DMS 273 (cell line): Measurements from ENCODE around the gene EHD4.

Source experiments
- DNase-seq: peaks from one replicate; lab custom pipeline; 2025; ENCODE audit not compliant: unreplicated experiment; lab: John Stamatoyannopoulos, UW

The EHD4 gene

DNA sequence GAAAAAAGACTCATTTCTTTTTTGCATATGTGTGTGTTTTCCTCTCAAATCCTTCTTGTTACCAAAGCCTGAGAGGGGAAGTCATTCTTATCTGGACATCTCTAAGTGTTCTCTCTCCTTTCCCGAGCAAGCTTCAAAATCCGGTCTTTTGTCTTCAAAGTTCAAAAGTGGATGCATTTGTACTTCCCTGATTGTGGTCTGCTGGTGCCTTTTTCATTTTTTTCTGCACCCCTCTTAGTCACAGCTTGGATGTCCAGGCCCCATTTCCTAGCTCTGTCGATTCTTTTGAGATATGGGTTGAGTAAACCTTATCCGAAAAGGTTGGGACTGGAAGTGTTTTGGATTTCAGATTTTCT is 34.8 kb downstream of the EHD4 start:
- no peak for DNase-seq

DNA sequence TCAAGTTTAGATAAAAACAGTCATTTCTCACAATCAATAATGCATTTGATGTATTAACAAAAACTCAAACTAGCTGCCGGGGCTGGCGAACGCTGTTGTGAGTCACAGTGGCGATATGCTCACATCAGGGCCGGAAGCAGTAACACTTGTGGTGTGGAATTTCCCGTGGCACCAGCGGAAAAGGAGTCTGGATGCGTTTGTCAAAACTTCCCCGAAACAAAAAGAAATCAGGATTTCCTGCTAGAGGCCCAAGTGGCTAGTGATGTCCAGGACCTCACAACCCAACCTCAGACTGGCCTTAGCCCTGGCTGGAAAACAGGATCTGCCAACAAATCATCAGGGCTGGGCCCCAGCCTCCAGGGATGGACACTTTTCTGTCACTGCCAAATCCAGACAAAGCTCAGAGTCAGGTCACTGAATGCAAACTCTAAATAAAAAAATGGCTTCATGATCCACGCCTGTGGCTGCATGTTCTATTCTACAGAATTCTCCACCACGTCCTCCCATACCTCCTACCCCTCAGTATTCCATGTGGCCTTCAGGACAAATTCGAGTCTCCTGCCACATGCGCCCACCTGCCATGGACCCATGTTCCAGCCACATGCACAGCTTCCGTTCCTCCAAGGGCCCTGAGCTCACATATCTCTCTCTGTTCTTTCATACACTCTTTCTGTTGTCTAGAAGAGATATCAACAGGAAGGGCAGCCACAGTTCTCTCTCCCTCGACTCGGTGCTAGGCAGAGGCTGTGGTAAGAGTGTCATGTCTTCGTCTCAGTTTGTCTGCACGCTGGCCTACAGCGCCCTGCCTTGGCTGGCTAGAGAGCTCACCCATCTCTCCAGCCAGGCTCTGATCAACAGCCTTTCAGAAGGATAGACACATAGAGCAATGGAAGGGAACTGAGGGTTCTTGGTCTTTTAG is 35.4 kb downstream of the EHD4 start:
- no peak for DNase-seq

DNA sequence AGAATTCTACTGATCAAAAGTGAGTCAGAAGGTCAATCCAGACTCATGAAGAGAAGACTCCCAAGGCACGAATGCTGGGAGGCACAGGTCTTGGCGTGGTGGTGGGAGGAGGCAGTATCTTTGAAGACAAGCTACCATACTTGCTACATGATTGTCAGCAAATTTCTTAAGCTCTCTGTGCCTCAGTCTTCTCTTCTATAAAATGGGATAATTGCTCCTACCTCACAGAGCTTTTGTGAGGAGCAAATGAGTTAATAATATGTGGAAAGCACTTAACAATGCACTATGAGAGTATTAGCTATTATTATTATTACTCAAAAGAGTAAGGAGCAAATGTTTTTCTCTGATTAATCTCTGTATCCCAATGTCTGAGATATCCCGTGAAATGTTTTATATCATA is 36.2 kb downstream of the EHD4 start:
- no peak for DNase-seq

DNA sequence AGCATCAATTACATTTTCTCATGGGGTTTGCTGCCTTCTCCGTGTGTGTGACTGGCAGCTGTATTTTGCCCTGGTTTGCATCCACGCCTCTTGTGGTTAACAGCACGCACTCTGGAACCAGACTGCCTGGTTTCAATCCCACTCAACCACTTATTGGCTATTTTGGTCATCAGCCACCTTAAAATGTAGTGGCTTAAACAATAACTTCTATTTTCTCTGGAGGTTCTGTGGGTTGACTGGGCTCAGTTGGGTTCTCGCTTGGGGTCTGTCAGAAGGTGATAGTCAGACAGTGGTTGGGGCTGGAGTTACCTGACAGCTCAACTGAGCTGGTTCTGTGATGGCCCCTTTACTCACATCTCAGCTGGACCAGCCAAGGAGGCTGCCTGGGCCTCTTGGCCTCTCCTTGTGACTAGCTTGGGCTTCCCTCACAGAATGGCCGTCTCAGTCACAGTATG is 36.8 kb downstream of the EHD4 start:
- DNase-seq: no peak

DNA sequence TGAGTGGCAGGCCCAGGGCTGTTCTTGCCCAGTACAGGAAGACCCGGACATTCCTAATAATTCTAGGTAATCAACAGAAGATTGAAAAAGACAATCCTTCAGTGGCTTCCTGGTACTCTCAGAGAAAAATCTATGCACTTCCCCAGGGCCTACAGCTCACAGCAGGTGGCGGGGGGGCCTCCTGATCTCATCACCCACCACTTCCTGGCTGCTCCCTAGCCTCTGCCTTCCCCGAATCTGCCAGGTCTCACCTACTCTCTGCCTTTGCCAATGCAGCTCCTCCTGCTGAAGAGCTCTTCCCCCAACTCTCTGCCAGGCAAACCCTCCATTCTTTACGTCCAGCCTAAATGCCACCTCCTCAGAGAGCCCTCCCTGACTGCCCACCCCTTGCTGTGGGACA is 37.5 kb downstream of the EHD4 start:
- DNase-seq: no peak

DNA sequence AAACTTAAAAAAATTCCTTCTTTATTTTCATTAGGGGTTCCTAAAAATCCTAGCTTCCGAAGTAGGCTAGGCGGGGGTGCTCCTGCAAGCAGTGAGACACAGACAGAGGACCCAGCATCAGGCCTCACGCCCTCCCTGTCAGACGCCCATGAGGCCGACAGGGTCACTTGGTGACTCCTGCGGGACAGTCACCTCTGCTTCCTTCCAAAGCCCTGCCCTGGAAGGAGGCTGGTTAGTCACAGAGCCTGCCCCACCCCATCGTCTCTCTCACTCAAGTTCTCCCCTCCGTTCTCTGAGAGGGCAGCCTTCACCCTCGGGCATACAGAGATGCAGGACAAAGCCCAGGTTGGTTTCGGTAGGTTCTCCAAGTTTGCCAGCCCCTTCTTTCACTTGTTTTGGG is 38.6 kb downstream of the EHD4 start:
- DNase-seq: no peak

DNA sequence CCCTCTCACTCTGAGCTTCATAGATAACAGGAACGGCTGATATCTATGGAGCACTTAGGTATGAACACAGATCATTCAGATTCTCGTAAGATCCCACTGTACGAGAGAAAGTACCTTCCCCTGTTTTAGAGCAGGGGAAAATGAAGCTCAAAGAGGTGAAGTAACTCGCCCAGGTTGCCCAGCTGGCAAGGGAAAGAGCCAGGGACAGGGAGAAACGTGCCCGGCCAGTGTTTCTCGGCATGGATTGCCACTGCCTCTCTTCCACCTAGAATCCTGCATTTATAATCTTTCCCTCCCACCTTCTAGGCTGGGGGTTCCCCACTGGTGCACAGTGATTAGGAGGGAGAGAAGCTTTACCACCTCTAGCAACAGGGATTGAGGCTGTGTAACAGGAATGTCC is 39.0 kb downstream of the EHD4 start:
- DNase-seq: no peak

DNA sequence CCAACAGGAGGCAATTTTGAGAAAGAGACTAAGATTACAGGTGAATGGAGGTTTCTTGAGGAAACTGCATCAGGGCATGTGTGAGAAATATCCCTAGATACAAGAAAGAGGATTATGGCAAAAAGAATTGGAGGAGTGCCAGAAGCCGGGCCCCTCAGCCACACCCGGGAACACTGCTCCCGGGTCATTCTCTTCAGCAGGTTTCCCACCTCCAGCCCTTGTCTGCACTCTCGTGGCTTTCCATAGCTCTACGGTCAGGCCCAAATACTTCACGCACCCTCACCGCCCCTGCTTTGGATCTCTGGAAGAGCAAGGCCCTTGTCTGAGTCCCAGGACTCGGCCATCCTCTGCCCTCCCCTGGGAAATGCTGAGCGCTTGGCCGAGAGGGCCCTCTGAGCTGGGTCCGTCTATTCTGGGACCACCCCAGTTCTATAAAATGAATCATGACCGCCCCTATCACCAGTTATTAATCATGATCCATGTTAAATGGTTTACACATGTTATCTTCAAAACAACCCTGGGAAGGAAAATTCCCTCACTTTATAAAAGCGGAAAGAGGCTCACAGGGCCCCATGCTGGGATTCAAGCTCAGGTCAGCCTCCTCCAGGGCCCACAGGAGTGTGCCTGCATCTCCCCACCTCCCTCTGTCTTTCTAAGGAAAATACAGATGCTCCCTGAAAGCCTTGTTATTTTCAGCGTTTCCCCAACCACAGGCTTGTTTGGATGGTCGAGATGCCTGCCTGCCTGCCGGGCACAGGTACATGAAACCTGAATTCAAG is 39.7 kb downstream of the EHD4 start:
- DNase-seq: no peak

DNA sequence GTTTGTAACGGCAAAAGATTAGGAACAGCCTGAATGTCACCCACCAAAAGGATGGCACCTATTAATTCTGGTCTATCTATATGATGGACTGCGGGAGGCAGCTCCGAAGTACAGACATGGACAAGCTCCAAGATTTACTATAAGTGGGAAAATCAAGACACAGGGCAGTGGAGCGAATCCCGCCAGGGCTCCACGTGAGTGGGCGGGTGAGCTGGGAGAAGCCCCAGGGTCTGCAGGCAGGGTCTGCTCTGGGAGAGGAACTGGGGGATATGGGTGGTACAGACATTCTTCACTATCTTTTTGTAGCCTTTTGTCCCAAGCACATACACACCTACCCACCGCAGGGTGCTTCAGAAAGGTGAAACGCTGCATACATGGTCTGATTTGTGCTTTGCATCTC is 40.3 kb downstream of the EHD4 start:
- DNase-seq: no peak

DNA sequence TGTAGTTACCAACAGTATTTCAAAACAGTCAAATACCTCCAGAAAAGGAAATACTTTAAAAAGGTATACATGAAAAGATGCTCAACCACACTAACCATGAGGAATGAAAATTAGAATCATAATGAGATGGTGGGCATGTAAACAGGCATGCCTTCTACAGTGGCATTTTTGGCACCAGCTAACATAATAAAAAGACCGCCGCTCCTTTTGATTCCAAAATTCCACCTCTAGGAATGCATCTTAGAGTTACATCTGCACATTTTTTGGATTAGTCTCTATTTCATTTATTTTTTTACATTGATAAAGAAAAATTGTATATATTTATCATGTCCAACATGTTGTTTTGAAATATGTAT is 41.5 kb downstream of the EHD4 start:
- no peak for DNase-seq

DNA sequence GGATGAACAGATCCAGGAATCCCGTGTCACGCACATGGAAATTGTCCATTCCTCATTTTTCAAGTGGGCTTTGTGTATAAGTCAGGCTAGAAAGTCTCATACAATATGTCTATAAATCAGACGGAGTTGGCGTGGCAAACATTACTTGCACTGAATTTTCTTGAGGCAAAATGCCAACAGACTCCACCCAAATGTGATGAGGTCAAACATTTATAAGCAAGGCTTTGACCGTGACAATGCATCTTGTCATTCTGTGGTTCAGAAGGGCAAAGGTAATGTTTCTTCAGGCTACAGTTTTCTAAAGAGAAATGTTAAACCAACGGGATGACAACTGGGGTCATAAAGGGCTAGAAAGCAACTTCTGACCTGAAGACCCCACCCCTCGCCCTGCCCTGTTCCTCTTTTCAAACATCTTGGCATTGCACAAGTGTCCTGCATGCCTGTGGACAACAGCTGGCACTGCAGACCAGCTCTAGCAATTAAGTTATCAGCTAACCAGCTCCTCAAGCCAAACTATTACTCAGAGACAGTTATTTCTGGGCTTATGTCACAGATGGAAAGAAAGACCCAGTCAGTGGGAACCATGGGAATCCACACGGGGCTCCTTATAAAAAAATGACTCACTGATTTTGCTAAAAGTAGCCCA is 42.0 kb downstream of the EHD4 start:
- peak; percentile 15 for DNase-seq

DNA sequence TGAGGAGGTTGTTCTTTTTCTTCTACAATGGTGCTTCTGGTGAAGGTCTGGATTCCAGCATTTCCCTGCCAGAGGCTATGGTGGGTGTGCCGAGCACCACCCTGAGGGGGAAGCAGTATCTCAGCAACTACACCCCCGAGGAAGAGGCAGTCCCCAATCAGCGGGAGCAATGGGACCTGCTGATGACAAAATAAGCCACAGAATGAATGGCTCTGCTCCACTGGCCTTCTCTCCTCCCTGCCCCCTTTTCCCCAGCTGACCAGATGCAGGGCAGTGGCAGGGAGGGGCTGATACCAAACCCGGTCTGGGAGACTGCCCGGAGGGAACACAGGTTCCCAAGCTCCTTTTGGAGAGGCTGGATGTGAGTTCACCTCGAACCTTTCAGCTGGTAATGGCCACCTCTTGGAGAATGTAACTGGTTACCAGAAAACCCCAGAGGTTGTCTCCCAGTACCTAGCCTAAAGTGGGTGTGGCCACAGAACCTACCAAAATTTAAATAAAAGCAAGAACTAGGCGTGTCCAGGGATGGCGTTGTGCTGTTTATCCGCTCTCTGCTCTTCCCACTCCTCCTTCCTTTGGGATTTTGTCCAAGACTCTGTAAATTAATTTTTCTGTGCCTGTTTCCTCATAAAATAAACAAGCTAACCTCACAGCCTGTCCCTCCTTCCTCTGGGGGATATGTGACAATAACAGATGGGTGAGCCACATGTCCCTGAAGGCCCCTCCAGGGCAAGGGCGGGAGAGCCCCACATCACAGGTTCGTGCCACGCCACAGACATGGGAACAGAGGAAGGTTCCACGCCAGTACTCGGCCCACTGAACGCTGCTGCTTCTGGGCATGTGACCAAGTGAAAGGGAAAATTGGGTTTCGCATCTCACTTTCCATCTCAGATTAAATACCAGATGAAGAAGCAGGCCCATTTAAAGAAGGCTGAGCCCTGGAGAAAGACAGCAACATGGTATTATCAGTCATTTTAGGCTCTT is 43.4 kb downstream of the EHD4 start:
- peak; percentile 16 for DNase-seq

DNA sequence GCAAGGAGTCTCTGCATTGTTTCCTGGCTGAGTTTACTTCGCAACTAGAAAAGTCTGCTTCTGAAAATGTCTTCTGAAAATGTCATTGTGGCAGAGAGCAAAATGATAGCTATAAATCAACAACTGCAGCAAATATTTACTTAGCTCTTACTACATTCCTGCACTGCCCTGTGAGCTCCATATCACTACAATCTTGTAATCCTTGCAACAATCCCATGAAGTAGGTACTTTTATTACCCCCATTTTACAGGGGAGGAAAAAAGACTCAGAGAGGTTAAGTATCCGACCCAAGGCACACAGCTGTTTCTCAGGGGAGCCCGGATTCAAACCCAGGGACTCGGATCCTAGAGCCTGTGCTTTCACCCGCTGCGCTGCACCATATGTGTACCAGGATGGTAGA is 44.3 kb downstream of the EHD4 start:
- no peak for DNase-seq

DNA sequence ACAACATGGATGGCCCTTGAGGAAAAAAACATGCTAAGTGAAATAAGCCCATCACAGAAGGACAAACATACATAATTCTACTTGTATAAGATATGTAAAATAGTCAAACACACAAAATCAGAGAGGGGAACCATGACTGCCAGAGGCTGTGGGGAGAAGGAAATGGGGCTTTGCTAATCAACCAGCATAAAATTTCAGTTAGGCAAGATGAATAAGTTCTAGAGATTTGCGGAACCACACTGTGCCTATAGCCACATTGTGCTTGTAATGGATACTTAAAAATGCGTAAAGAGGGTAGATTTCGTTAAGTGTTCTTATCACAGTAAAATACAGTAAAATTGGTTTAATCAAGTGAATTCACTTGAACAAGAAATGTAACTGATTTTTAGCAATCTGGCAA is 44.8 kb downstream of the EHD4 start:
- DNase-seq: no peak

DNA sequence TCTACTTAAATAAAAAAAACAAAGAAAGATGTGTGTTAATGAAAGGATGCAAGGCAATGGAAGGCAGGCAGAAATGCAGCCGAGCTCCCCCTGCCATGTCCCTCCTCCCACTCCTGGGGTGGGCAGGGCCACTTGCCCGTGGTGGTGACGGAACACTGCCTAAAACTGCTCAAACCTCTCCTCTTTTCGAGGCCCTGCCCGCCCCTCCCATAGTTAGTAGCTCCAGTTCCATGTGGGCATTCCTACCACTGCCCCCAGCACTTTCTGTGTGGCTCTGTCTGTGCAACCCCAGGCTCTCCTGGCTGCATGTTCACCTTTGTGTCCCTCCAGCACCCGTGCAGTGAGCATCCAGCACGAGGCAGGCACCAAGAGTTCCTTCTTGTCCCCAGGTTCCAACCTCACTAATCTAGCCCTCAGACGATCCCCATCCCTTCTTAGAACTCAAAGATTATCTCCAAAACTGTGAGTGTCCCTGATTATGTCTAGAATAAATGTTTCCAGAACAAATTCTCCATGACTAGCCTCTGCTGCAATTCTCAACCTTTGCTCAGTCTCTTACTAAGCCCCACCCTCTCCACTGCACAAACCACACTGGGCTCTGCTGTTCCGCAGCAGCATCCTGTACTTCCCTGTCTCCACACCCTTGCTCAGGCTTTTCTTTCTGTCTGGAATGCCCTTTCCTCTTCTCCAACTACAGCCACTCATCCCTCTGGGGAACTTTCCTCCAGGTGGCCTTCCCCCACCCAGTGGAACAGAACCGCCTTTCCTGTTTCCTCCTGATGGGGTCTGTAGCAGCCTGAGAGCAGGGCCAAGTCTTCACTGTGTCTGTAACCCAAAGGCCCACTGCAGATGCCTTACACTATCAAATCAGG is 45.9 kb downstream of the EHD4 start:
- no peak for DNase-seq

DNA sequence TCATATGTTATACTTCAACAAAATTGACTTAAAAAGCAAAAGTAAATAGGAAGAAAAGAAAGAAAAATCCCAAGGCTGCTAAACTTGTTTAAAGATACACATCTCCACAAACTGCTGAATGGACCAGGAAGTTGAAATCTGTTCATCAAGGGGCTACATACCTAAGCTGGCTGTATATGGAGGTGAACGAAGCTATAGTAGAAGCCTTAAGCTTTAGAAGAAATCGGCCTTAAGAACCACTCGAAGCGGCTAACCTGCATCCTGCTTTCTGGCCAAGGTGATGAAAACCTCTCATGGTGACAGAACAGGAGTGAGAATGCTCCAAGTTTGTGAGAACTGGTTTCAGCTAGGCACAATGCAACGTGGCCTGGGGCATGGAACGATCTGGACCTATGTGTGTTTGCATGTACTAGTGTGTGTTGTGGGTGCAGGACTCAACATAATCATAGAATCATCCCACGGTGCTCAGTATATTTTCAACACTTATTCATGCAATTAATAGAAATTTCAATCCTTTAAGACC is 47.2 kb downstream of the EHD4 start:
- DNase-seq: no peak

DNA sequence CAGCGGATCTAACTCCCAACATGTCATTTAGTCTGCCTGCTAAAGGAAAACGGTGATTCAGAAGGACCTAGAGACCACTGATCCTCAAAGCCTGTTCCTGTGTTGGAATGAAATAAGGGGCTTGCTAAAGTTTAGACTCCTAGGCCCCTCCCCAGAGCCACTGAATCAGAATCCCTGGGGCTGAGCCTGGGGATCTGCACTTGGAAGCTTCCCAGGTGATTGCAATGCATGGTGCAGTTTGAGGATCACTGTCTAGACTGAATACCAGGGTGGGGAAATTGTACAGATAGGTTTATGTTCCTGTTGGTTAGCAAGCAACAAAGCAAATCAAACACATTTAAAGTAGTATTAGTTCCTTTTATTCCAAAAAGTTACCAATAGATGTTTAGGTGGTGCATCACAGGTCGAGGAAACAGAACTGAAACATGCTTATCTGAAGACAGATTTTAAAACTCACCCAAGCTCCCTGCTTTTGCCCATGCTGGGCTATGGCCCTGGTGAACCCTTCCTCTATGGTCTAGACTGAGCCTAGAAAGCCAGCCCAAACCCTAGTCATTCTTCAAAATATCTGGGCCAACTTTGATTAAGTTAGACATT is 48.9 kb downstream of the EHD4 start:
- no peak for DNase-seq

DNA sequence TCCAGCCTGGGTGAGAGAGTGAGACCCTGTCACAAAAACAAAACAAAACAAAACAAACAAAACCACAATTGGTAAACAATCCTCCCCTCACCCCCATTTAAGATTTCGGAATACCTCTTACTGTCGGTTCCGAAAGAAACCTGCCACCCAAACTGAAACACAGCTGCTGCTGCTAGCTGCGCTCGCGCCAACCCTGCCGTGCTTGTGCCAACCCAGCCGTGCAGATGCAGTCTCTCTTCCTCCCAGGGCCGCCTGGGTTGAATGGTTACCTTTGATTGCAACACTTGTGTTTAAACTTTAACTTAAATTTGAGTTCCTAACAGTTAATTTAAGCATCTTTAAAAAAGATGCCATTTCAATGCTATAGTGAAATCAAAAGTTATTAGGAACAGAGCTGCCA is 50.0 kb downstream of the EHD4 start:
- no peak for DNase-seq

DNA sequence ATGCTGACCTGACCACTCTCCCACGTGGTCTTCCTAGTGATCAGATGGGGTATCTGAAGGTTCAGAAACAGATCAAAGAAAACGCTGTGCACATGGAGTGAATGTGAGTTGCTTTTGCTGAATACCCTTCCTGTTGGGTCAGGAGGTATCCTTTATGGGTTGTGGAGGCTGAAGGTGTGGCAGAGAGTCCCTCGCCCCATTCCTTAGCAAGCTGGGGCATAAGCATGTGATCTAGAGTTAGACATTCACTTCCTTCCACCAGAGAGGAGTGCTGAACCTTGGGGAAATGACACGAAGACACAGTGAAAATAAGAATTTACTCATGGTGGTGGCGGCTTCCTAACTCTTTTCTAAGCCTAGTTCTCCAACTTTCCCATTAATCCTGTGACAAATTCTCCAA is 50.7 kb downstream of the EHD4 start:
- no peak for DNase-seq
